ENCODE data around the gene ATP1B3.

The ATP1B3 gene

DNA sequence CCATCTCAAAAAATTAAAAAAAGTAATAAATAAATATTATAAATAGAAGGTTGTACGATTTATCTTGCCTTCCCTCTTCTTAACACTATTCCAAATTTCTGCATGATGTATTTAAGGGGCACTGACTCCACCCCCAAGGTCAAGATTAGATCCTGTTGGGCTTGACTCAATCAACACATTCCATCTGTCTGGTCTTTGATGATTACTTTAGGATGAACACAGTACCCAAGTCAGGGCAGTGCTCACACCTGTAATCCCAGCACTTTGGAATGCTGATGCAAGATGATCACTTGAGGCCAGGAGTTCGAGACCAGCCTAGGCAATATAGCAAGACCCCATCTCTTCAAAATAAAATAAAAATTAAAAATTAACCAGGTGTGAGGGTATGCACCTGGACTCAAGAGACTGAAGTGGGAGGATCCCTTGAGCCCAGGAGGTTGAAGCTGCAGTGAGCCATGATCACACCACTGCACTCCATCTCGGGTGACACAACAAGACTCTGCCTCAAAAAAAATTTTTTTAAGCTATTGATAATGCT, 14.1 kb upstream of the ATP1B3 start:
- no peaks in the 10 kb centered on the region for H3K9me3 ChIP-seq (ENCODE audit: control insufficient read depth, insufficient read depth, low read length)
- no peaks in the 10 kb centered on the region for H3K36me3 ChIP-seq (ENCODE audit: control insufficient read depth, insufficient read depth, low read length)
- no peaks in the 10 kb centered on the region for H3K27me3 ChIP-seq (ENCODE audit: control insufficient read depth, insufficient read depth, low read length)
- H3K9ac ChIP-seq (ENCODE audit: low read depth, low read length) = no peak overlapping the region
- H3K4me1 ChIP-seq (ENCODE audit: control insufficient read depth, insufficient read depth, low read length) = no peaks in the 10 kb centered on the region
- no peak overlapping the region for H3K4me3 ChIP-seq (ENCODE audit: low read depth, low read length)

- Histone ChIP-seq H3K4me1 (ENCODE audit: control insufficient read depth, insufficient read depth, low read length) (no peaks in the 10 kb centered on the region), H3K9ac (ENCODE audit: low read depth, low read length) (no peak overlapping the region), H3K4me3 (ENCODE audit: low read depth, low read length) (no peak overlapping the region)
These were observed 13.0 kb upstream of the ATP1B3 start for GRCh38 chr3:141863491-141863890.

GRCh38 chr3:141864281-141864970, 12.0 kb upstream of the ATP1B3 start:
- no peaks in the 10 kb centered on the region for H3K27me3 ChIP-seq (ENCODE audit: control insufficient read depth, insufficient read depth, low read length)
- no peaks in the 10 kb centered on the region for H3K9me3 ChIP-seq (ENCODE audit: control insufficient read depth, insufficient read depth, low read length)
- no peaks in the 10 kb centered on the region for H3K4me1 ChIP-seq (ENCODE audit: control insufficient read depth, insufficient read depth, low read length)
- H3K9ac ChIP-seq (ENCODE audit: low read depth, low read length) = no peak overlapping the region
- H3K4me3 ChIP-seq (ENCODE audit: low read depth, low read length) = no peak overlapping the region
- no peaks in the 10 kb centered on the region for H3K36me3 ChIP-seq (ENCODE audit: control insufficient read depth, insufficient read depth, low read length)

More at GRCh38 chr3:141863491-141863890, 13.0 kb upstream of the ATP1B3 start:
- Histone ChIP-seq H3K36me3 (ENCODE audit: control insufficient read depth, insufficient read depth, low read length) (no peaks in the 10 kb centered on the region), H3K27me3 (ENCODE audit: control insufficient read depth, insufficient read depth, low read length) (no peaks in the 10 kb centered on the region), H3K9me3 (ENCODE audit: control insufficient read depth, insufficient read depth, low read length) (no peaks in the 10 kb centered on the region)

DNA sequence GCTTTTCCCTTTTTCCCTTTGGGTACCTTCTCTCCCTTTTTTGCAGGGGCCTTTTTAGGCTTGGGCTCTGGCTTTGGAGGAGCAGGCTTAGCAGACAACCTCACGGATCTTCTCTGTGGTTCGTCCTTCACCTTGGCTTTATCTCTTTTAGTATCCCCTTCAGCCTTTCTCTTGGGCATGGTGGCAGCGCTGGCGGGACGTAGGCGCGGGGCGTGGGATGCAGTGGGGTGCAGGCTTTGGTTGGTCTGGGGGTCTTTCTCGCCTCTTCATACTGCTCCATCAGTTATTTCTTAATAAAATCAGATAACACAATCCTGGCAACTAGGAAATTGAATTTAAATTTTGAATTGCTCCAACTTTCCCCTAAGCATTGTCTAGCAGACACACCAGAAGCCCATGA, 11.3 kb upstream of the ATP1B3 start:
- Histone ChIP-seq H3K36me3 (ENCODE audit: control insufficient read depth, insufficient read depth, low read length) (no peaks in the 10 kb centered on the region), H3K4me1 (ENCODE audit: control insufficient read depth, insufficient read depth, low read length) (no peaks in the 10 kb centered on the region), H3K4me3 (ENCODE audit: low read depth, low read length) (no peak overlapping the region), H3K9ac (ENCODE audit: low read depth, low read length) (no peak overlapping the region), H3K27me3 (ENCODE audit: control insufficient read depth, insufficient read depth, low read length) (no peaks in the 10 kb centered on the region), H3K9me3 (ENCODE audit: control insufficient read depth, insufficient read depth, low read length) (no peaks in the 10 kb centered on the region)

DNA sequence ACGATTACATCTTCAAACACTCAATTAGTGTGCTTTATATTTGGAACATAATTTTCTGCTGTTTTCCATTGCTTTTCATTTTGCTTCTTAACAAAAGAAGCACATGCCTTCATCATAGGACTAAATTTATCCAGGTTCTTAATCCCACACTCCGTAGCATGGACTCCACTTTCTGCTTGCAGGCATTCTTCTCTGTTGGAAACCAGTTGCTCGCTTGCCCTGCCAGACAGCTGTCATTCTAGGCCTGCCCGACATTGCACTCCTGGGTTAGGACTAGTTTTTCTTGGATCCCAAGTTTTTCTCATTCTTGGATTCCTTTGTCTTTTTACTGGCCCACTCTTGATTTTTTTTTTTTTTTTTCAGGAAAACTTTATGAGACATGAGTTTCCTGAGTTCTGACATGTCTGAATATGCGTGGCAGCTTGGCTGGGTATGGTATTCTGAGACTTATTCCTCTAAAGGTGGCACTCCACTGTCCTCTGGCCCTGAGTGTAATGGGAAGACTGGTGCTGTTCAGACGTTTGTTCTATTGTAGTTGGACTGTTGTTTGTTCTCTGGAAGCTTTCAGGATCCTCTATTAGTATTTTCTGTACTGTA, 6.3 kb upstream of the ATP1B3 start:
- Histone ChIP-seq H3K9me3 (ENCODE audit: control insufficient read depth, insufficient read depth, low read length) (no peaks in the 10 kb centered on the region), H3K4me1 (ENCODE audit: control insufficient read depth, insufficient read depth, low read length) (no peaks in the 10 kb centered on the region), H3K36me3 (ENCODE audit: control insufficient read depth, insufficient read depth, low read length) (no peaks in the 10 kb centered on the region), H3K9ac (ENCODE audit: low read depth, low read length) (no peak overlapping the region), H3K4me3 (ENCODE audit: low read depth, low read length) (no peak overlapping the region), H3K27me3 (ENCODE audit: control insufficient read depth, insufficient read depth, low read length) (no peaks in the 10 kb centered on the region)

DNA sequence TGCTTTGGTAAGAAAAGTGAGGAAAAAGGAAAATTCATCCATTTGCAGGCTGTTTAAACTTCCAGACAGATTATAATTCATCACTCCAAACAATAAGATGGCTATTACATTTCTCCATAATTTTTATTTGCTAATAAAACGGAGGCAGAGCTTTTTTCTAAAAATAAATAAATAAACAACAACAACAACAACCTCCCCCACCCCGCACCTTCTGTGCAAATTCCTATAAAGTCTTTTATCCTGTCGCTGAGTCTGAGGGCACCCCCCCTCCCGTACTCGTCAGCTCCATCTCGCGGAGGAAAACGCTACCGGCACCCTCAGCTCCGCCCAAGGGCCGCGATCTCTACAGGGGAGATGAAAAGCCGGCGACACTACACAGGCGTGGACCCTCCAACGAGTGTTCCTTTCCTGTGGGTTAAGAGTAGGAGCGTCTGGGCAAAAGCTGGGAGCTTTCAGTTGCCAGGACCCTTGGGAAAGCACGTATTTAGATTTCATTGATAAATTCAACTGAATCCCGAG, 1.0 kb upstream of the ATP1B3 start:
- Histone ChIP-seq H3K9ac (ENCODE audit: low read depth, low read length) (peak overlapping the region; percentile 60), H3K4me3 (ENCODE audit: low read depth, low read length) (peak overlapping the region; percentile 94), H3K27me3 (ENCODE audit: control insufficient read depth, insufficient read depth, low read length) (no peaks in the 10 kb centered on the region), H3K4me1 (ENCODE audit: control insufficient read depth, insufficient read depth, low read length) (peaks cover 5% of the 10 kb centered on the region), H3K36me3 (ENCODE audit: control insufficient read depth, insufficient read depth, low read length) (no peaks in the 10 kb centered on the region), H3K9me3 (ENCODE audit: control insufficient read depth, insufficient read depth, low read length) (no peaks in the 10 kb centered on the region)

- Histone ChIP-seq H3K9me3 (ENCODE audit: control insufficient read depth, insufficient read depth, low read length) (no peaks in the 10 kb centered on the region), H3K4me3 (ENCODE audit: low read depth, low read length) (peak overlapping the region; percentile 94), H3K9ac (ENCODE audit: low read depth, low read length) (peak overlapping the region; percentile 60), H3K27me3 (ENCODE audit: control insufficient read depth, insufficient read depth, low read length) (no peaks in the 10 kb centered on the region), H3K4me1 (ENCODE audit: control insufficient read depth, insufficient read depth, low read length) (peaks cover 5% of the 10 kb centered on the region), H3K36me3 (ENCODE audit: control insufficient read depth, insufficient read depth, low read length) (no peaks in the 10 kb centered on the region)
These were observed 506 bp upstream of the ATP1B3 start for GRCh38 chr3:141875893-141876380.

- peaks cover 5% of the 10 kb centered on the region for H3K4me1 ChIP-seq (ENCODE audit: control insufficient read depth, insufficient read depth, low read length)
- H3K9me3 ChIP-seq (ENCODE audit: control insufficient read depth, insufficient read depth, low read length) = no peaks in the 10 kb centered on the region
- H3K27me3 ChIP-seq (ENCODE audit: control insufficient read depth, insufficient read depth, low read length) = no peaks in the 10 kb centered on the region
- peak overlapping the region; percentile 86 for H3K4me3 ChIP-seq (ENCODE audit: low read depth, low read length)
- no peaks in the 10 kb centered on the region for H3K36me3 ChIP-seq (ENCODE audit: control insufficient read depth, insufficient read depth, low read length)
- peak overlapping the region; percentile 85 for H3K9ac ChIP-seq (ENCODE audit: low read depth, low read length)
These were observed 613 bp downstream of the ATP1B3 start for GRCh38 chr3:141876891-141877621.

- H3K9me3 ChIP-seq (ENCODE audit: control insufficient read depth, insufficient read depth, low read length) = no peaks in the 10 kb centered on the region
- H3K4me3 ChIP-seq (ENCODE audit: low read depth, low read length) = peak overlapping the region; percentile 86
- H3K36me3 ChIP-seq (ENCODE audit: control insufficient read depth, insufficient read depth, low read length) = no peaks in the 10 kb centered on the region
- no peaks in the 10 kb centered on the region for H3K27me3 ChIP-seq (ENCODE audit: control insufficient read depth, insufficient read depth, low read length)
- peaks cover 5% of the 10 kb centered on the region for H3K4me1 ChIP-seq (ENCODE audit: control insufficient read depth, insufficient read depth, low read length)
- no peak overlapping the region for H3K9ac ChIP-seq (ENCODE audit: low read depth, low read length)
These were observed 1.5 kb downstream of the ATP1B3 start for GRCh38 chr3:141877911-141878310.

GRCh38 chr3:141878326-141878725, 1.9 kb downstream of the ATP1B3 start:
- H3K9ac ChIP-seq (ENCODE audit: low read depth, low read length) = no peak overlapping the region
- peak overlapping the region; percentile 86 for H3K4me3 ChIP-seq (ENCODE audit: low read depth, low read length)
- H3K9me3 ChIP-seq (ENCODE audit: control insufficient read depth, insufficient read depth, low read length) = no peaks in the 10 kb centered on the region
- H3K27me3 ChIP-seq (ENCODE audit: control insufficient read depth, insufficient read depth, low read length) = no peaks in the 10 kb centered on the region
- H3K36me3 ChIP-seq (ENCODE audit: control insufficient read depth, insufficient read depth, low read length) = no peaks in the 10 kb centered on the region
- peaks cover 5% of the 10 kb centered on the region for H3K4me1 ChIP-seq (ENCODE audit: control insufficient read depth, insufficient read depth, low read length)

DNA sequence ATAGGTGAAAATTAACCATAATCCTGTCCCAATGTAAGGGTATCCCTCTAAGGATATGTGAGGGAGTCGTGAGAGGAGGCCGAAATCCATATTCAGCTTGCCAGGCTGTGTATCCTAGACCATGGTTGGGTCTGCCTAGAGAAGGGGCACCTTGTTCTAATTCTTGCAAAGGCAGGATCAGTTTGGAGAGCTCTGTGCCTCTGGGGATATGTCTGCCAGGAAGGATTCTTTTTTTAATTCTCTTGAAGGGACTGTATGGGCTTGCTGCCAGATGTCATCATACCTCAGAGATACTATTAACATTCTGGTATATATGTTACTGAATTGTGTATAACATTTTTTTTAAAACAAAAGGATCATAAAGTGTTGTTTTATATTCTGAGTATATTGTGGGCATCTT, 2.4 kb downstream of the ATP1B3 start:
- Histone ChIP-seq H3K27me3 (ENCODE audit: control insufficient read depth, insufficient read depth, low read length) (no peaks in the 10 kb centered on the region), H3K9me3 (ENCODE audit: control insufficient read depth, insufficient read depth, low read length) (no peaks in the 10 kb centered on the region), H3K9ac (ENCODE audit: low read depth, low read length) (no peak overlapping the region), H3K4me3 (ENCODE audit: low read depth, low read length) (peak overlapping the region; percentile 86), H3K36me3 (ENCODE audit: control insufficient read depth, insufficient read depth, low read length) (no peaks in the 10 kb centered on the region), H3K4me1 (ENCODE audit: control insufficient read depth, insufficient read depth, low read length) (peaks cover 5% of the 10 kb centered on the region)

Data from iPS-15b (cell line).